Retinal pigment epithelial cell (primary cell): ENCODE results near the gene SHTN1.

Experiments used
- DNase-seq: peaks from one replicate; pipeline ENCODE4 v3.0.0-alpha.2; 2010; ENCODE audit warnings: low read depth
- H3K4me3 ChIP-seq: 2 replicates; pipeline ENCODE4 v1.5.1; 2011; ENCODE audit warnings: mild to moderate bottlenecking, low read length, control low read depth, moderate library complexity
- TF ChIP-seq, protein P1 (sequence below): conservative IDR thresholded peaks from 2 replicates; pipeline ENCODE4 v1.5.1; 2011; ENCODE audit warnings: low read depth, low read length, control low read depth, inconsistent platforms

The SHTN1 gene, protein sequence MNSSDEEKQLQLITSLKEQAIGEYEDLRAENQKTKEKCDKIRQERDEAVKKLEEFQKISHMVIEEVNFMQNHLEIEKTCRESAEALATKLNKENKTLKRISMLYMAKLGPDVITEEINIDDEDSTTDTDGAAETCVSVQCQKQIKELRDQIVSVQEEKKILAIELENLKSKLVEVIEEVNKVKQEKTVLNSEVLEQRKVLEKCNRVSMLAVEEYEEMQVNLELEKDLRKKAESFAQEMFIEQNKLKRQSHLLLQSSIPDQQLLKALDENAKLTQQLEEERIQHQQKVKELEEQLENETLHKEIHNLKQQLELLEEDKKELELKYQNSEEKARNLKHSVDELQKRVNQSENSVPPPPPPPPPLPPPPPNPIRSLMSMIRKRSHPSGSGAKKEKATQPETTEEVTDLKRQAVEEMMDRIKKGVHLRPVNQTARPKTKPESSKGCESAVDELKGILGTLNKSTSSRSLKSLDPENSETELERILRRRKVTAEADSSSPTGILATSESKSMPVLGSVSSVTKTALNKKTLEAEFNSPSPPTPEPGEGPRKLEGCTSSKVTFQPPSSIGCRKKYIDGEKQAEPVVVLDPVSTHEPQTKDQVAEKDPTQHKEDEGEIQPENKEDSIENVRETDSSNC

DNA sequence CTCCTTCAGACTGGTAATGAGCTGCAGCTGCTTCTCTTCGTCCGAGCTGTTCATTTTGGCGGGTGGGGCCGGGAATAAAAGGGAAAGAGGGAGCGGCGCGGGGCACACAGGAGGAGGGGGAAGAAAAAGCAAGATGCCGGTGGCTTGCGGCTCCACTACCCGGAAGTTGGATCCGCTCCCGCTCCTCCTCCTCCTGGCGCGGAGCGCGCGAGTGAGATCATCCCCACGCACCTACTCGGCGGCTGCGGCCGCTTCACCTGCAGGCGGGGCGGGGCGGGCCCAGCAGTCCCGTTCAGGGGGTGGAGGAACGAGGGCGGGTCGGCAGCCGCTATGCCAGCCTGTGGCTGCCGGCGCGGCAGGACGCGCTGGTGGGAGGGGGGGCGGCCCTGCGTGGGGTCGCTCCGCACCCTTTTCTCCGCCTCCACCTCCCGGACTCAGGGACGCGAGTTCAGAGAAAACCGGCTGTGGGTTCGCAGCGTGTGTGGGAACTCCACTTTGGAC is at the start of gene SHTN1:
TSS of gene SHTN1 (minus strand) at position 162 of the 501 bp plus-strand sequence. CDS start at position 54, 108 bp downstream.
- peak within 1 kb of the TSS; percentile 80 for H3K4me3 ChIP-seq
- peak; percentile 22 for DNase-seq
- TF ChIP-seq, protein P1, sequence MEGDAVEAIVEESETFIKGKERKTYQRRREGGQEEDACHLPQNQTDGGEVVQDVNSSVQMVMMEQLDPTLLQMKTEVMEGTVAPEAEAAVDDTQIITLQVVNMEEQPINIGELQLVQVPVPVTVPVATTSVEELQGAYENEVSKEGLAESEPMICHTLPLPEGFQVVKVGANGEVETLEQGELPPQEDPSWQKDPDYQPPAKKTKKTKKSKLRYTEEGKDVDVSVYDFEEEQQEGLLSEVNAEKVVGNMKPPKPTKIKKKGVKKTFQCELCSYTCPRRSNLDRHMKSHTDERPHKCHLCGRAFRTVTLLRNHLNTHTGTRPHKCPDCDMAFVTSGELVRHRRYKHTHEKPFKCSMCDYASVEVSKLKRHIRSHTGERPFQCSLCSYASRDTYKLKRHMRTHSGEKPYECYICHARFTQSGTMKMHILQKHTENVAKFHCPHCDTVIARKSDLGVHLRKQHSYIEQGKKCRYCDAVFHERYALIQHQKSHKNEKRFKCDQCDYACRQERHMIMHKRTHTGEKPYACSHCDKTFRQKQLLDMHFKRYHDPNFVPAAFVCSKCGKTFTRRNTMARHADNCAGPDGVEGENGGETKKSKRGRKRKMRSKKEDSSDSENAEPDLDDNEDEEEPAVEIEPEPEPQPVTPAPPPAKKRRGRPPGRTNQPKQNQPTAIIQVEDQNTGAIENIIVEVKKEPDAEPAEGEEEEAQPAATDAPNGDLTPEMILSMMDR: no peak

DNA sequence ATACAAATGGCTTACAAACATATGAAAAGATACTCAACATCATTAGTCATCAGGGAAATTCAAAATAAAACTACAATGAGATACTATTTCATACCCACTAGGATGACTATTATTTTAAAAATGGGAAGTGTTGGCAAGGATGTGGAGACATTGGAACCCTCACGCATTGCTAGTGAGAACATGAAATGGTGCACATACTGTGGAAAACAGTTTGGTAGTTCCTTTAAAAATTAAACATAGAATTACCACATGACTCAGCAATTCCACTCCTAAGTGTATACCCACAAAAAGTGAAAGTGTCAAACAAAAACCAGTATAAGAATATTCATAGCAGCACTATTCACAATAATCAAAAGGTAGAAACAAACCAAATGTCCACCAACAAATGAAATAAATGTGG is 48.5 kb upstream of the SHTN1 start:
- no peak for DNase-seq

DNA sequence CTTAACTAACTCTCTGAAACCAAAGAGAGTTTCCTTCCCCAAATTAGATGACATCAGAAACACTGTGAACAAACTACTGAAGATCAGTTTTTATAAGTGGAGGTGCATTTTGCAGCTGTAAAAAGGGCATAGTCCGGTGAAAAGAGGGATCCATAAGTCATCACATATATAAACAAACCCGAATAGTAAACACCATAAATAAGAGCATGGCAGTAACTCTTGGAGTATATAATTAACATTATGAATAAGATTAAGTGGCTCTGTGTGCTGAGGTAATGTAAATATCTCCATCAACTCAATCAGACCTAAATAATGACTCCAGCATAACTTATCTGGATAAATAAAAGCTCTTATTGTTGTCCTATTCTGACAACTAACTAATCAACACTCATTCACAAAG is 43.0 kb upstream of the SHTN1 start:
- TF ChIP-seq, protein P1: no peak
- no peak for DNase-seq
- no peak overlapping the region for H3K4me3 ChIP-seq

More for the DNA sequence above, 48.5 kb upstream of the SHTN1 start:
- no peak overlapping the region for H3K4me3 ChIP-seq
- TF ChIP-seq, protein P1: no peak

DNA sequence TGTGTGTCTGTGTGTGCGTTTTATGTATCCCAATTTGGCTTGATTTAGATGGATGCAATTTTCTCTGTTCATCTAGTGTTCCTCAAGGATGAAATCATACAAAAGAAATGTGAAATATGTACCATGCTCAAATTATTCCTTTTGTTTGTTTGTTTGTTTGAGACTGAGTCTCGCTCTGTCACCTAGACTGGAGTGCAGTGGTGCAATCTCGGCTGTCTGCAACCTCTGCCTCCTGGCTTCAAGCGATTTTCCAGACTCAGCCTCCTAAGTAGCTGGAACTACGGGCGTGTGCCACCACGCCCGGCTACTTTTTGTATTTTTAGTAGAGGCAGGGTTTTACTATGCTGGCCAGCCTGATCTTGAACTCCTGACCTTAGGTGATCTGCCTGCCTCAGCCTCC is 11.3 kb upstream of the SHTN1 start:
- no peak for DNase-seq
- TF ChIP-seq, protein P1: no peak
- H3K4me3 ChIP-seq: no peak overlapping the region

DNA sequence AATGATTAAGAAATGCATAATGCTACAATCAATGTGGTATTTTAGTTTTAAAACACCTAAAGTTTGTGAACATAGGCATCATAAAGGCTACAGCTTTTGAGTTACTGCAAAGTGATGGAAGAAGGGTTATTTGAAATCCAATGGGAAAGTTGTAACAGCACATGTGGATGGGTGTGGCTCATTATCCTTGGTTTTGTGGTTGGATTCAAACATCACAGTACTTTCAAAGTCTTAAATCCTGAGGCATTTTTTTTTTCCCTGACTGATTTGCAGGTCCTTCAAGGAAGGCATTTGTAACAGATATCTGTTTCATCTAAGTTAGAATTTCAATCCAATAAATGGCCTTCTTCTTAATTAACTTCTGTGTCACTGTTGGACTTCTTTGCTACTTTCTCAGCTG is 9.8 kb upstream of the SHTN1 start:
- no peak for DNase-seq
- TF ChIP-seq, protein P1: no peak
- no peak overlapping the region for H3K4me3 ChIP-seq

DNA sequence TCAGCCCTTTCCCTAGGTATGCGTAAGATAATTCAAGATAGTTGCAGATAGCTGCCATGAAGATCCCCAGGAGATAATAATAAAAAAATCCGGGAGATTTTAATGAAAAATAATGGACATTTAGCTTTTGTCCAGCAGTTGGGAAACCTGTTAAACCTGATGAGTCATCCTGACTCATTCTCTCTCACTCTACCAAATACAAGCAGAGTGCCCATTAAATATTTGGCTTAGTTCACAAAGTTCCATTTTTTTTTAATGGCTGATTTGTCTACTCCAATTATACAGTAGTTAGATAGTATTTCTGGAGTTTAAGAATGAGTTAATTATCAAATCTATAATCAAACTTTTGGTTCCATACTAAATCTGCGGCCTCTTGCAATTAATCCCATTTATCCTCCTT is 2.1 kb upstream of the SHTN1 start:
- DNase-seq: peak; percentile 27
- no peak overlapping the region for H3K4me3 ChIP-seq
- TF ChIP-seq, protein P1: no peak
